Measurements from ENCODE around the gene LDHAL6A.

The LDHAL6A gene

DNA sequence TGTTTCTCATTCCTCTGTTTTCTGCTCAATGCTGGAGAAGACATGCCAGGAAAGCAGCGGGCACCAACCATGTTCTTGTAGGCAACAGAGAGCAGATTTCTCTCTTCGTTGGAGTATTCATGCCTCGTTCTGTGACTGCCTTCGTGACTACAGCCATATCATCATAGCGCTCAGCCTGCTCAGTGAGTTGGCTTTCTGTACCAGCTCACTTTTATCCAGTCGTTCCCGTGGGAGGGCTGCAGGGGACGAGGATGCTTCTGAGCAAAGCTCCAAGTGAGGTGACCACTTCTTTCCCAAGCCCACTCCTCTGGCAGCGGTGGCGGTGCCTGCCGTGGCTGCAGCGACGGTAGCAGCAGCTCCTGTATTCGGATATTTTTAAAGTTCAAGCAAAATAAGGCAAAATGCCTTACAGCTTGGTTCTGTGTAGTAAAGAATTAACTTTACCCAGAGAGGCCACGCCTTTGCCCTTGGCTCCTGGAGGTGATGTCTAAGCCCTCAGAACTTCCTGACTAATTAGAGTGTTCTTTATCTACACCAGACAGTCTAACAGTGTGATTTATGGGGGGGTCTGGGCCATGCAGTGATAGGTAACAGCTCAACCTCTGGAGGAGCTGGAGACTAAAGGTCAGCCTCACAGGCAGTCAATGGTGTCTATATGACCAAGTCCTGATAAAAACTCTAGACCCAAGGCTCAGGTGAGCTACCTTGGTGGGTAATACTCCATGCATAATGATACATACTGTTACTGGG lies 35.3 kb downstream of the LDHAL6A start:
- DNase-seq (ENCODE audit: low read depth in 2 of 2): no peak

DNA sequence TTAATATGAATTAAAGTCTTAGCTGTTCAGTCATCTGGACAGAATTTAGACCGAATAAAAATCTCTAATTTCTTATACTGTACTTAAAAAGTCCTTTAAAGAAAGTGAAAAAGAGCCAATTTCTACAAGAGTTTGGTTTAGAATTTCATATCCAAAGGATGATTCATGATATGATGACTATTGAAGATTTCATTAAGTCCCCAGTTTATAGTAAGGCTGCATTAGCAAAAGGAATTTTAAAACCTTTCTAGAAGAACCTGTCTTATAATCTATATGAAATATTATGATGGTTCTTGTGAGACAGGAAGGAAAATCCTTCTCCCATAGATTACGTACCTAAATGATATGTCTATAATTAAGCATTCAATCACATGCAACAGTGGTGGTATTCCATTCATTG lies 36.3 kb downstream of the LDHAL6A start:
- no peak for DNase-seq (ENCODE audit: low read depth in 2 of 2)

DNA sequence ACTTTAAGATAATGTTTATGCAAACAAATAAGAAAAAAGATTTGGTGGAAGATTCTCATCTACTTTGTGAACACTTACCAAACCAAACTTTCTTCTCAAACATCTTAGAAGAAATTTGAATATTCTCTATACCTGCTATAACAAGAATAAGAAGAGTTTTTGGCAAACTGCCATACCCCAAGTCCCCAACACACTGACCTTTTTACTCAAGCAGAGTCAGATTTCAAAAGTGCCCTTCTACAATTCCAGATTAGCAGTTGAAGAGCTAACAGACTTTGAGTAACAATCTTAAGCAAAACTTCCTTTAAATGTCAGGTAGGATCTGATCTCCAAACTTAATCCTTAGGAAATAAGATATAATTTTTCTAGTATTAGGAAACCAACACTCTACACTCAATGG lies 37.2 kb downstream of the LDHAL6A start:
- DNase-seq (ENCODE audit: low read depth in 2 of 2): no peak

DNA sequence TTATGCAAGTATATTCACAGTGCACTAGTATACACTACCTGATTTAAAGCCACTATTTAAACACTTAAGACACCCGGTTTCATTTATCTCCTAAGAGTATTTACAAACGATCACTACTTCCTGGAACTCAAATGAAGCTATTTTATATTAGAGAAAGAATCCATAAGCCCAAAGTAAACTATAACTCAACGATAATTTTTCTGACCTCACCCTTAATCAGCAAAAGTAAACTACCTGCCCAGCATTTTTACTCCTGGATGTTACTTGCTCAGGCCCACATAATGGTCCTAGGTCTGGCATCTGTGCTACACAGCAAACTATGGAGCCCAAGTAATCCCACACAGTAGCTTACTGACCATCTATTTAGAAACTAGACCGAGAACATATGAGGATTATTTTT lies 37.7 kb downstream of the LDHAL6A start:
- no peak for DNase-seq (ENCODE audit: low read depth in 2 of 2)

DNA sequence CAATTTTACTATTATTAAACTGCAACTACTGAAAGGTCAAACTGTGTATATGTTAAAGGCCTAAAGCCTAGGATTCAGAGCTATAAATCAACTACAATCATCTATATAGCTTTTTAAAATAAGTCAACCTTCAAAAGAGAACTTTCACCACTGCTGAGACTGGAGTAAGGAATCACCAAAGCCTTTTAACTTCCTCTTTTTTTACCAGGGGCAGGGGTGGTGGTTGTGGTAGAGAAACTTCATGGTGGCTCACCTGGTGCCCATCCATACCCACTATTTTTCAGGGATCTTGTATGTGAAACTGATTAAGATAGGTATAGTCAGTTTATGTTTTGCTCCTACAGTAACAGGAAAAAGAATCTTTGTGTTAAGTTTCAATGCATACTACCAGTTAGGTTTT lies 39.6 kb downstream of the LDHAL6A start:
- no peak for DNase-seq (ENCODE audit: low read depth in 2 of 2)

DNA sequence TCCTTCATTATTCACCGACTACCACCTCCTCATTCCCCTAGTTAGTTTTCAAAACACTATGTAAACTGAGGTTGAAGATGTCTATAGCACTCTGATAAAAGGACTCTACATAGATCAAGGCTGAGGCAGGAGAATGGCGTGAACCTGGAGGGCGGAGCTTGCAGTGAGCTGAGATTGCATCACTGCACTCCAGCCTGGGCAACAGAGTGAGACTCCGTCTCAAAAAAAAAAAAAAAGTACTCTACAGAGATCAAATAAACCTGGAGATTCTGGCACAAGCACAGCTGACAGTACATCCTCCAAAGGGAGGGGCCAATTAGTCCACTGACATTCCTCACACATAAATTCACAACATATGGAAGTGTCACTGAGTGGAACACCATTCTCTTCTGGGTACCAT lies 40.0 kb downstream of the LDHAL6A start:
- DNase-seq (ENCODE audit: low read depth in 2 of 2): peak in 1 of 2 experiments; percentile 1

DNA sequence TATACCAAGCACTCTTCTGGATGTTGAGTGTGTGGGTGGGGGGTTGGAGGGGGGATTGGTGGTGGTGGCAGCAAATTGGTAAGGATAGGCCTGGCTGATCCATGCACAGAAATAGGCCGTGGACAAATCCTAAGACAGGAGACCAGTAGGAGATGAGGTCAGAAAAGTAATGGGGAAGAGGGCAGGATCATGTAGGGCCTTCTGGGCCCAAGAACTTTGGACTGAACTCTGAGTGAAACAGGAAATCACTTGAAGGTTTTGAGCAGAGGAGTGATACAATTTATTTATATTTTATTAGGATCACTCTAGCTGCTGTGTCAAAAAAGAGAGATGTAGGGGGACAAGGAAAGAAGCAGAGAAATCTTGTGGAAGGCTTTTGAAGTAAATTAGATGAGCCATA lies 42.4 kb downstream of the LDHAL6A start:
- no peak for DNase-seq (ENCODE audit: low read depth in 2 of 2)

DNA sequence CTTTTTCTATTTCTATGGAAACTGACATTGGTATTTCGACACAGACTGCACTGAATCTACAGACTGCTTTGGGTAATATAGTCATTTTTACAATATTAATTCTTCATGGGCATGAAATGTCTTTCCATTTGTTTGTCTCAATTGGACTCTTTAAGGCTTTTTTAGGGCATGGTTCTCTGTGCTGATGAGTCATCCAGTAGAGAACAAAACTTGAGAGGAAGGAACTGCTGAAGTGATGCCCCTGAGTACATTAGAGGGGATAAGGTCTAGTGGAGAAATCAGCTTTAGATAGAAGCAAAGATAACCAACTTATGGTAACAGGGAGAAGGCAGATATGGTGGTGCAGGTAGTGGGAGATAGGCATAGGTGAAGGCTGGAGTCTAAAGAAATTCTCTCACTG lies 46.0 kb downstream of the LDHAL6A start:
- DNase-seq (ENCODE audit: low read depth in 2 of 2): no peak

DNA sequence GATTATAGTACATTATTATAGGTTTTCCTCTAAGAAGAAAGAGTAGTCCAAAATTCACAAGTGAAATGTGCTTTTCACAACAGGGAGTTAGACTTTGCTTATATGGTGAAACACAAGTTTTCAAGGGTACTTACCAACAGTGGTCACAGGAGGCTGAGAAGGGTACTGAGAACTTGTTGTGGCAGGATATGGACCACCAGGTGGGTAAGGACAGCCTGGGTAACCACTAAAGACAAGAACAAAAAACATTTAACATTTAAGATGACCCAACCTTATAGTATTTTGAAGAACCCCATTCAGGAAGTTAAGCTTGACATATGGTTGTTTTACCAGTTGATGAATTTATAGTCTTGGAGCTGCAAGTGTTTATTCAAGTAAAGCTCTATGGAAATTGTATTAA lies 46.7 kb downstream of the LDHAL6A start:
- DNase-seq (ENCODE audit: low read depth in 2 of 2): no peak

DNA sequence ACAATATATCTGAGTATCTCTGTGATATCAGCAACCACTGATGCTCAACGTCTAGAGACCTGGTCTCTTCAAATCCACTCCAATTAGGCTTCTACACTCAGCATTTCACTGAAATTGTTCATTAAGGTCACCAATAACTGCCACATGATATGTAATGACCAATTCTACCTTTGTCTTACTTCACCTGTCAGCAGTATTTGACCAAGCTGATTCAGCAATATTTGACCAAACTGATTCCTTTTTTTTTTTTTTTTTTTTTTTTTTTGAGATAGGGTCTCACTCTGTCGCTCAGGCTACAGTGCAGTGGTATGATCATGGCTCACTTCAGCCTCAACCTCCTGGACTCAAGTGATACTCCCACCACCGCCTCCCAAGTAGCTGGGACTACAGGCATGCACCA lies 65.5 kb downstream of the LDHAL6A start:
- DNase-seq (ENCODE audit: low read depth in 2 of 2): no peak

DNA sequence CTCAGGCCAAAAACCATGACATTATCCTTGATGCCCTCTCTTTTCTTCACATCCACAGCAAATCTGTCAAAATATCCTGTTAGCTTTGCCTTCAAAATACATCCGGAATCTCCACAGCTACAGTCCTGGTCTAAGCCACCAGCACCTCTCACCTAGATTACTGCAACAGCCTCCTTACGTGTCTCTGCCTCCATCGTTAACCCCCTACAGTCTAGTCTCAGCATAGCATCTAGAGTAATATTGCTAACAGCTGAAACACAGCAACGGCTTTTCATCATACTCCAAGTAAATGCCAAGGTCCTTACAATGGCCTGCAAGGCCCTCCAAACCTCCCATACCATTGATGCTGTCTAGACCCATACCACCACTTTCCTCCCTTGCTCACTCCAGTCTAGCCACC lies 66.7 kb downstream of the LDHAL6A start:
- no peak for DNase-seq (ENCODE audit: low read depth in 2 of 2)

DNA sequence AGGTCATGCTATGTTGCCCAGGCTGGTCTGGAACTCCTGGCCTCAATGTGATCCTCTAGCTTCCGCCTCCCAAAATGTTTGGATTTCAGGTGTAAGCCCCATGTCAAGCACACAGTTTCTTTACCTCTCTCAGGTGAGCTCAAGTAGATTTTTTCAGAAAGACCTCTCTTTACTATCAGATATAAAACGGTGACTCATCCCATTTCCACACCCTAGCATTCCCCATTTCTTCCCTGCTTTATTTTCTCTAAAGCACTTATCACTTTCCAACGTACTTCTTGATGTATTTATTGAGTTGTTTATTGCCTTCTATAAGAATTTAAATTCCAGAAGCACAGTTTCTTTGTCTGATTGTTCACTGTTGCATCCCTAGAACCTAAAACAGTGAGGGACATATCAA lies 67.4 kb downstream of the LDHAL6A start:
- DNase-seq (ENCODE audit: low read depth in 2 of 2): no peak

DNA sequence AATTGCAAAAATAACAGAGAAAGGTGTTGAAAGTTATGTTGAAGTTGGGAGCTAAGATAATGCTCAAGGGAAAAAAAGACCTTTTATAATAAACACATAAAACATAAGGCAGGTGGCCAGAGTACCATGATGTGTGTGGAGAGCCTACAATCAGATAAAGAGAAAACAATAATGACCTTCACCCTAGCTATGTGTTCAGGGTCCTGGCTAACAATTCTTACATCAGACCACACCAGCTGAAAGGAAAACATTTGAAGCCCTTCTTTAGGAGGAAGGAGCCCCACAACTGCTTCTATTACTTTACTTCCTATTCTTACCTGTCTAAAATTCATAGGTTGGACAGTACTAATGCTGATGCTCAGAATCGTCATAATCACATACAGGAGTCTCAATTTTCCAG lies 68.6 kb downstream of the LDHAL6A start:
- no peak for DNase-seq (ENCODE audit: low read depth in 2 of 2)

DNA sequence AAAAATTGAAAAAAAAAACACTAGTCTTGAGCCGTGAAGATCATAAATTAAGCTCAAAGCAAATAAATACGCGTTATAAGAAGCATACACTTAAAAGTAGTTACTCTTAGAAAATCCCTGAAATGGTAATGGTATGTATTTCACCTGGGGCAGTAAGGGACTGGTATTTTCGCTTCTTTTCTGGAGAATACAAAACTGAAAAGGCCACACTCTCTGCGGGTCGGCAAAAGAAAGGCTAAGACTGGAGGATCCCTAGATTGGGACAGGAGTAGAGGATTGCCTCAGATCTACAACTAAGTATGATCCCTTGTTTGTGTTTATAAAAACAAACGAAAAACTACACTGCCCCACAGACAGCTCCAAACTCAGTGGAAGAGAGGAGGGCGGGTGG lies 70.5 kb downstream of the LDHAL6A start:
- DNase-seq (ENCODE audit: low read depth in 2 of 2): no peak

DNA sequence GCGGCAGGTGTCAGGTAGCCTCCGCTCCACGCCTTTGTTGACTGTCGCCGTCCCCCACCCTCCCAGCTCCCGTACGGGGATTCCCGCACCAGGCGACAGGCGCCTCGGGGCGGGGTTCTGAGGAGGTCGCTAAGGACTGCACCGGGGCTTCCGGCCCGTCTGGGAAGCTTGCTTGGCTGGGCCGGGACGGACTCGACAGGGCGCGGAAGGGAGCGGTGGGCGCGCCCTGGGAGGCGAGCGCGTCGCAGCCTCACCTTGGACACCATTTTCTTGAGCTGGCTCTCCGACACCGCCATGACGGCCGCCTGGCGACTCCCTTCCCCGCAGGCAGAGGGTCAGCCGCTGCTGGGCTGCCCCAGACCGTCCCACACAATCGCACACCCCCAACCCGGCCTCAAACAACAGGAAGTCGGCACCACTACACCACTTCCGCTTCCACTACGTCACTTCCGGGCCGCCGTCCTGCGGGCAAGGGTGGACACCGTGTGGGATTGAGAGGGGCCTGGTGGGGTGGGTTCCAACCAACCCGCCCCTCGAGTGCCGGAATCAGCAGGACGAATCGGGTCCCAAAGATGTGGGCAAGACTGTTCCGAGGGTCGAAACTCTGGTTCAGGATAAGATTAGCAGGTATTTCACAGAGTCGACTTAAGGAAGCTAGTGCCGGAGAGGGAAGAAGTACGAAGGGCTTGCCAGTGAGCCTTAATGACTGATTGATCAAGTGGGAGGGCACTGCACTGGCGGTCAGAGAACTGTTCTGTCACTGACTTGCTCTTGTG lies 71.1 kb downstream of the LDHAL6A start, which contains the start of gene TSG101:
TSS of gene TSG101 (minus strand) at position 422 of the 776 bp plus-strand sequence. CDS start at position 296, 126 bp downstream.
- DNase-seq (ENCODE audit: low read depth in 2 of 2): peak; percentile 71 to 78

DNA sequence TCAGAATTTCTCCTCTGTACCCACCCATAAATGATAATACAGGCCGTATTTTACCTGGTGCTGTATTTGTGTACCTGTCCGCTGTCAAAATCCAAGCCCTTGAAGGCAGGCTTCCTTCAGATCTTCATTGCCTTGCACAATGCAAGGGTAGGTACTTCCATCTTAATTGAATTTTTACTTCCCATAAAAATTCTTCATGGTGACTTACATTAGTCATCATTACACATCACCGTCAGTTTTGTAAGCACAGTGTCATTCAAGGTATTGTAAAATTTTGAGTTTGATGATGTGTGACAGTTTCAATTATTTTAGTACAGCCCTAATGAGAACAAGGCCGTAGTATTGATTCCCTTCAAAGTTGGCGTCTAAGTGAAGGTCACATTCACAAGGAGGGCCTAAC lies 71.9 kb downstream of the LDHAL6A start:
- DNase-seq (ENCODE audit: low read depth in 2 of 2): no peak

Measured in fibroblast of skin of left biceps (primary cell).